GM12878 (cell line): ENCODE results near the gene LAMB4. TPM values are rescaled to one million over a fixed set of nuclear protein-coding genes. Genes with fewer than 3 reads are reported as not detected.

Experiments used
- ATAC-seq: fragments of 200-7000 bp; cut with Tn5 transposase; 3 replicates; pipeline ENCODE4 v1.9.1; 2020; ENCODE audit warnings: mild to moderate bottlenecking, moderate library complexity
- BruUV-seq: library from RNA; stranded (reverse); fragments of 400-500 nt; replicated peaks from 2 replicates; lab custom pipeline; 2021; lab: Mats Ljungman, UMichigan
- CTCF ChIA-PET: fragments of 300-600 bp; sonication (Branson Sonifier 250); formaldehyde crosslinking; extraction: SDS; loops from one replicate; lab custom pipeline; 2021; ENCODE audit warnings: inconsistent platforms; lab: Yijun Ruan, JAX
- POLR2A ChIA-PET: fragments of 350-600 bp; formaldehyde crosslinking; extraction: SDS; loops from one replicate; lab custom pipeline; 2021; ENCODE audit warnings: inconsistent platforms; lab: Charles Lee
- RAD21 ChIA-PET: fragments of 300-600 bp; sonication (Branson Sonifier 250); formaldehyde crosslinking; loops from one replicate; lab custom pipeline; 2023; ENCODE audit warnings: antibody characterized with exemption; ENCODE audit not compliant: unreplicated experiment; lab: Charles Lee
- SMC1A ChIA-PET: fragments of 300-600 bp; sonication (Branson Sonifier 250); formaldehyde crosslinking; loops from one replicate; lab custom pipeline; 2023; ENCODE audit not compliant: unreplicated experiment, uncharacterized antibody; lab: Charles Lee
- DNase-seq: peaks from one replicate; pipeline ENCODE4 v3.0.0-alpha.2; 2011; ENCODE audit warnings: low read depth, low spot score
- FAIRE-seq: peaks from 3 replicates; lab custom pipeline; 2011; peaks lifted over from hg19 to GRCh38; lab: Jason Lieb, UNC
- H2AFZ ChIP-seq: 2 replicates; pipeline ENCODE4 v1.6.0; 2011; ENCODE audit warnings: low read depth, low read length, control low read depth; ENCODE audit not compliant: control insufficient read depth
- H3K27ac ChIP-seq: 2 replicates; pipeline ENCODE4 v1.5.1; 2011; ENCODE audit warnings: control low read depth; ENCODE audit not compliant: control insufficient read depth, insufficient read depth
- H3K27me3 ChIP-seq, 2 experiments: replicated peaks in 1 of 2; 2 replicates each; pipeline versions ENCODE4 v1.6.0 to v1.6.1; 2011; ENCODE audit warnings: low read length in 1 of 2; ENCODE audit not compliant: control insufficient read depth in 2 of 2, insufficient read depth in 2 of 2
- H3K36me3 ChIP-seq, 2 experiments: 2 replicates each; pipeline ENCODE4 v1.5.1; 2011; ENCODE audit warnings: low read length in 1 of 2; ENCODE audit not compliant: control insufficient read depth in 2 of 2, insufficient read depth in 2 of 2
- H3K4me1 ChIP-seq: 2 replicates; pipeline ENCODE4 v1.6.1; 2011; ENCODE audit warnings: mild to moderate bottlenecking, low read length, moderate library complexity, mixed read lengths; ENCODE audit not compliant: control insufficient read depth, insufficient read depth
- H3K4me2 ChIP-seq: 2 replicates; pipeline ENCODE4 v1.6.0; 2011; ENCODE audit warnings: control low read depth; ENCODE audit not compliant: control insufficient read depth, insufficient read depth
- H3K4me3 ChIP-seq: fragments of 200-600 bp; sonication (generic); 2 replicates; pipeline ENCODE4 v1.5.1; 2016
- H3K79me2 ChIP-seq: 2 replicates; pipeline ENCODE4 v1.6.0; 2011; ENCODE audit warnings: low read length; ENCODE audit not compliant: control insufficient read depth, insufficient read depth
- H3K9ac ChIP-seq: 2 replicates; pipeline ENCODE4 v1.8.0; 2011; ENCODE audit warnings: low read length, control low read depth, mixed read lengths; ENCODE audit not compliant: control insufficient read depth, insufficient read depth
- H3K9me3 ChIP-seq: replicated peaks from 3 replicates; pipeline ENCODE4 v1.5.1; 2011; ENCODE audit warnings: mild to moderate bottlenecking, low read length; ENCODE audit not compliant: control insufficient read depth, insufficient read depth
- H4K20me1 ChIP-seq: 2 replicates; pipeline ENCODE4 v1.6.0; 2011; ENCODE audit not compliant: control insufficient read depth, insufficient read depth
- MLLT1 ChIP-seq: fragments of 450-650 bp; IDR thresholded peaks from 2 replicates; pipeline ENCODE4 v1.6.1; 2016; ENCODE audit warnings: mild to moderate bottlenecking
- PRDM15 ChIP-seq: fragments of 450-650 bp; formaldehyde crosslinking; IDR thresholded peaks from 2 replicates; pipeline ENCODE4 v1.4.0; 2020; ENCODE audit warnings: mild to moderate bottlenecking, moderate library complexity
- WGBS: methylation state at CpG from one replicate; pipeline ENCODE4 v1.1.6; 2016; ENCODE audit warnings: low lambda C conversion rate; ENCODE audit not compliant: insufficient replicate concordance, insufficient coverage; ENCODE audit errors: missing lambda C conversion rate; 5-methylcytosine and 5-hydroxymethylcytosine counted together
- in situ Hi-C: fragments of 300-500 bp; cut with MboI; formaldehyde crosslinking; loops from 9 replicates; pipeline ENCODE4 v1.14.3; 2018; ENCODE audit warnings: mixed read lengths
- intact Hi-C: fragments of 100-400 bp; cut with micrococcal nuclease; formaldehyde crosslinking; loops from one replicate; pipeline ENCODE4 v1.14.2; 2022; ENCODE audit not compliant: unreplicated experiment
- polyA plus RNA-seq, 11 experiments: library from polyadenylated mRNA; depleted of rRNA in 4 of 11; unstranded in 6 of 11; stranded (reverse) in 5 of 11; fragments of >200 nt; fragmentation: Nextera tagmentation in 4 of 11; fragmentation: Illumina TruSeq in 1 of 11; extraction: Ambion mirVana in 4 of 11; extraction: Trizol in 1 of 11; gene quantifications; 1 replicate in 1 of 11; 2 replicates in 10 of 11; pipeline versions ENCODE4 v1.2.1 to v1.2.3, GENCODE V29; 2011 to 2016; ENCODE audit warnings: inconsistent platforms in 2 of 11, missing spikeins in 2 of 11, low read depth in 1 of 11
- total RNA-seq, 4 experiments: library from RNA; depleted of rRNA in 3 of 4; stranded (reverse); fragments of >200 nt in 3 of 4; fragmentation: Illumina TruSeq in 1 of 4; extraction: Trizol in 1 of 4; gene quantifications; 2 replicates each; pipeline versions ENCODE4 v1.2.1 to v1.2.3, GENCODE V29; 2013 to 2021

Gene LAMB4
- total and polyA plus RNA-seq, 10 of the 15 experiments (the other 5 are each of a cell fraction or from before 2014, with no cell fraction given): 0.04 to 0.06 TPM; not detected in 8

DNA sequence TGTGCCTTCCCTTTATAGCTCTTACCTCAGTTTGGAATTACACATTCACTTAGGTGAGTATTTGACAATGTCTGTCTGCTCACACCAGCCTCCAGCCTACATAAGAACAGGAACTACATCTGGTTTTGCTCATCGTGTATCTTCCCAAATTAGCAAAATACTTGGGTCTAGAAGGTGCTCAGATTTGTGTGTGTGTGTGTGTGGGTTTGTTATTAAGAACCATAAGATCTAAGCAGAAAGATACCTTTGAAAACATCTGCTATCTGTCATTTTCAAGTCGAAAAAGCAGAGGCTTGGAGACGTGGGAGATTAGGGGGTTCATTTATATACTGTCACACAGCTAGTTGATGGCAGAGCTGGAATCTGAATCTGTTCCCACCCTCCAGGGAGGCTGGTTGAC, 14.8 kb upstream of the LAMB4 start:
- Histone ChIP-seq H3K4me3 (no peak overlapping the region), H3K4me2 (no peak overlapping the region), H3K27ac (no peak overlapping the region), H3K9ac (no peak overlapping the region), H3K9me3 (no peaks in the 10 kb centered on the region), H2AFZ (no peak overlapping the region), H3K27me3 (no peaks in the 10 kb centered on the region), H3K79me2 (no peaks in the 10 kb centered on the region), H3K36me3 (no peaks in the 10 kb centered on the region), H4K20me1 (no peaks in the 10 kb centered on the region), H3K4me1 (no peaks in the 10 kb centered on the region)
- DNase-seq (no peak), FAIRE-seq (no peak), ATAC-seq (no peak)
- BruUV-seq: no TSS peak
- intact Hi-C loops (loop anchor here (5.0 to 10.0 kb wide), 2 partner anchors 268 to 400 kb away; partner anchors contain the start of gene CBLL1), in situ Hi-C loops (loop anchor here (5.0 kb wide), 1 partner anchor 33 kb away; no protein-coding TSS in a partner anchor)
- WGBS: 25% methylated on average over 3 of the region's 3 CpGs
- ChIA-PET SMC1A (interaction anchor here (0.6 to 5.2 kb wide), 18 partner anchors 12 to 678 kb away, joined by 3 to 130 read pairs (median 6); partner anchors contain the start of gene LAMB4), RAD21 (interaction anchor here (0.7 to 3.3 kb wide), 9 partner anchors 12 to 681 kb away, joined by 4 to 142 read pairs (median 16); partner anchors contain the start of gene LAMB4), CTCF (interaction anchor here (0.5 to 3.4 kb wide), 19 partner anchors 10 to 352 kb away, joined by 3 to 254 read pairs (median 4); no protein-coding TSS in a partner anchor), POLR2A (interaction anchor here (1.0 to 3.0 kb wide), 6 partner anchors 9 to 33 kb away, joined by 3 to 12 read pairs (median 7); no protein-coding TSS in a partner anchor)
- TF ChIP-seq PRDM15 (CRISPR knock-in tag) (no peak), MLLT1 (0 out of 2 replicates have a peak, but pooled peaks have one; percentile 10)
